ENCODE measurements around the gene NKAIN4.

GRCh38 chr20:63290677-63291472 lies 36.6 kb upstream of the NKAIN4 start:
- TF ChIP-seq CTCF (conservative IDR thresholded peaks at IDR 0.05; ENCODE audit: low read depth in 2 of 2) (peak; percentile 54 to 74), ZNF114 (CRISPR knock-in tag; IDR thresholded peaks at IDR 0.05) (no peak), POLR2AphosphoS5 (IDR thresholded peaks at IDR 0.05; ENCODE audit: low read depth) (0 out of 2 replicates have a peak, but pooled peaks have one; percentile 31), NANOG (IDR thresholded peaks at IDR 0.05; ENCODE audit: borderline replicate concordance) (no peak), EZH2 (IDR thresholded peaks at IDR 0.05; ENCODE audit: low read depth, unreplicated experiment) (no peak), EZH2phosphoT487 (IDR thresholded peaks at IDR 0.05; ENCODE audit: unreplicated experiment) (no peak), ZNF462 (CRISPR knock-in tag; IDR thresholded peaks at IDR 0.05) (no peak), ETS1 (IDR thresholded peaks at IDR 0.05) (no peak), CREB1 (CRISPR knock-in tag; IDR thresholded peaks at IDR 0.05; ENCODE audit: low read depth) (0 out of 2 replicates have a peak, but pooled peaks have one; percentile 14), REST (IDR thresholded peaks at IDR 0.05; ENCODE audit: unreplicated experiment) (no peak), ZNF331 (CRISPR knock-in tag; IDR thresholded peaks at IDR 0.05; ENCODE audit: low read depth) (no peak)
